Right lobe of liver (tissue), 4 donors: ENCODE results near the gene DPYD.

ENCODE experiments used
- POLR2A ChIP-seq: fragments of 450-650 bp; IDR thresholded peaks from one replicate; pipeline ENCODE4 v1.6.1; 2017; ENCODE audit warnings: antibody characterized with exemption, mild to moderate bottlenecking
- TF ChIP-seq, protein P1 (sequence below), 4 donors: fragments of 200-600 bp in 3 of 4; fragments of 450-650 bp in 1 of 4; IDR thresholded peaks; one replicate each; pipeline versions ENCODE4 v1.5.1 to v1.8.0; 2016 to 2022; ENCODE audit warnings: antibody characterized with exemption in 4 of 4, mild to moderate bottlenecking in 2 of 4
- donor health status: DM: no; HTN: no; CAD: no.
- donor health status: DM: no; HTN: no; CAD: no.
- donor health status: DM: no; HTN: yes; CAD: no.

GRCh38 chr1:97743129-97743528 is 177.7 kb downstream of the DPYD start:
- TF ChIP-seq, protein P1, sequence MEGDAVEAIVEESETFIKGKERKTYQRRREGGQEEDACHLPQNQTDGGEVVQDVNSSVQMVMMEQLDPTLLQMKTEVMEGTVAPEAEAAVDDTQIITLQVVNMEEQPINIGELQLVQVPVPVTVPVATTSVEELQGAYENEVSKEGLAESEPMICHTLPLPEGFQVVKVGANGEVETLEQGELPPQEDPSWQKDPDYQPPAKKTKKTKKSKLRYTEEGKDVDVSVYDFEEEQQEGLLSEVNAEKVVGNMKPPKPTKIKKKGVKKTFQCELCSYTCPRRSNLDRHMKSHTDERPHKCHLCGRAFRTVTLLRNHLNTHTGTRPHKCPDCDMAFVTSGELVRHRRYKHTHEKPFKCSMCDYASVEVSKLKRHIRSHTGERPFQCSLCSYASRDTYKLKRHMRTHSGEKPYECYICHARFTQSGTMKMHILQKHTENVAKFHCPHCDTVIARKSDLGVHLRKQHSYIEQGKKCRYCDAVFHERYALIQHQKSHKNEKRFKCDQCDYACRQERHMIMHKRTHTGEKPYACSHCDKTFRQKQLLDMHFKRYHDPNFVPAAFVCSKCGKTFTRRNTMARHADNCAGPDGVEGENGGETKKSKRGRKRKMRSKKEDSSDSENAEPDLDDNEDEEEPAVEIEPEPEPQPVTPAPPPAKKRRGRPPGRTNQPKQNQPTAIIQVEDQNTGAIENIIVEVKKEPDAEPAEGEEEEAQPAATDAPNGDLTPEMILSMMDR (IDR thresholded peaks at IDR 0.05), result no peak
- TF ChIP-seq POLR2A, result no peak
